NCI-H510A (cell line): ENCODE results near the gene MICA.
A peak's percentile ranks its signal among the peaks of the same experiment; 100 is the strongest.
"Not testable (repeated sequence)": the region's sequence is repeated elsewhere in the genome, so short reads cannot be mapped to it uniquely, and the experiment has no call there.

Experiments
- DNase-seq: peaks from one replicate; lab custom pipeline; 2025; lab: John Stamatoyannopoulos, UW

Gene MICA

GRCh38 chr6:31403283-31404060, at the start of gene MICA:
TSS of gene MICA (plus strand) at chr6:31403595. CDS start at chr6:31403633, 38 bp downstream.
- DNase-seq = no peak

- no peak for DNase-seq
These were observed 49.1 kb upstream of the MICA start for GRCh38 chr6:31354158-31354863.

- no peak for DNase-seq
These were observed 48.4 kb upstream of the MICA start for GRCh38 chr6:31354864-31355582.

- no peak for DNase-seq
These were observed 47.8 kb upstream of the MICA start for GRCh38 chr6:31355583-31355948.

GRCh38 chr6:31356216-31356945, 47.0 kb upstream of the MICA start:
- DNase-seq = no peak

GRCh38 chr6:31356946-31357466, 46.4 kb upstream of the MICA start, which contains the start of gene HLA-B:
TSS of gene HLA-B (minus strand) at chr6:31357179. CDS start at chr6:31357158, 21 bp downstream.
- peak; percentile 7 for DNase-seq

- no peak for DNase-seq
These were observed 45.5 kb upstream of the MICA start for GRCh38 chr6:31357886-31358285.

- DNase-seq = no peak
These were observed 45.1 kb upstream of the MICA start for GRCh38 chr6:31358302-31358701.

GRCh38 chr6:31359581-31359980, 43.8 kb upstream of the MICA start:
- DNase-seq = no peak

GRCh38 chr6:31362751-31363150, 40.6 kb upstream of the MICA start:
- no peak for DNase-seq

GRCh38 chr6:31363811-31364210, 39.6 kb upstream of the MICA start:
- DNase-seq = no peak

- DNase-seq = no peak
These were observed 37.5 kb upstream of the MICA start for GRCh38 chr6:31365864-31366263.

- DNase-seq = peak; percentile 55
These were observed 36.5 kb upstream of the MICA start for GRCh38 chr6:31366693-31367470.

- DNase-seq = no peak
These were observed 34.9 kb upstream of the MICA start for GRCh38 chr6:31368461-31368860.

- DNase-seq = not testable (repeated sequence)
These were observed 29.3 kb upstream of the MICA start for GRCh38 chr6:31374118-31374517.

- DNase-seq = no peak
These were observed 27.7 kb upstream of the MICA start for GRCh38 chr6:31375699-31376098.

- no peak for DNase-seq
These were observed 26.4 kb upstream of the MICA start for GRCh38 chr6:31377029-31377428.

- no peak for DNase-seq
These were observed 25.2 kb upstream of the MICA start for GRCh38 chr6:31378062-31378720.

GRCh38 chr6:31378721-31379103, 24.7 kb upstream of the MICA start:
- no peak for DNase-seq

GRCh38 chr6:31379850-31380249, 23.5 kb upstream of the MICA start:
- DNase-seq = no peak

- DNase-seq = no peak
These were observed 21.7 kb upstream of the MICA start for GRCh38 chr6:31381666-31382065.
